ENCODE data around the gene KRABD2.

DNA sequence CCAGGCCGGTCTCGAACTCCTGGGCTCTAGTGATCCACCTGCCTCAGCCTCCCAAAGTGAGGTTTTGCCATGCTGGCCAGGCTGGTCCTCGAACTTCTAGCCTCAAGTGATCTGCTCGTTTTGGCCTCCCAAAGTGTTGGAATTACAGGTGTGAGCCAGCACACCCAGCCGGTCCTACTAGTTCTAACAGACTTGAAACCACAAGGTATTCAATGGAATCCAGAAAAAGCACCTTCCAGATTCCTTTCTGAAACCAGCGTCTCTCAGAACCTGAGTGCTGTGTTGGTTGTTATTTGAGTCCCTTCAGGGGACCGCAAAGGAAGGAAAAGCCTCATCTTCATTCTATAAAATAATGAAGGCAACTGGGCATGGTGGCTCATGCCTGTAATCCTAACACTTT lies 4.1 kb downstream of the KRABD2 start:
- no peak for TF ChIP-seq POLR2AphosphoS5 (IDR thresholded peaks at IDR 0.05; ENCODE audit: low read depth, low read length)
- TF ChIP-seq POLR2A (IDR thresholded peaks at IDR 0.05; ENCODE audit: low read depth, low read length) = no peak
- no peak for TF ChIP-seq PAX5 (IDR thresholded peaks at IDR 0.05; ENCODE audit: insufficient read depth, low read length, severe bottlenecking)
- TF ChIP-seq TAF1 (IDR thresholded peaks at IDR 0.05; ENCODE audit: low read depth, low read length) = no peak
- TF ChIP-seq SPI1 (IDR thresholded peaks at IDR 0.05; ENCODE audit: low read depth, low read length) = no peak

Data from GM12891 (cell line).